Adipocyte (in vitro differentiated cells): Measurements from ENCODE around the gene NR4A1.

Source experiments
- DNase-seq: peaks from one replicate; pipeline ENCODE4 v3.0.0-alpha.2; 2015; ENCODE audit warnings: low read depth
- H3K27me3 ChIP-seq: replicated peaks from 2 replicates; pipeline ENCODE4 v1.7.0; 2013; ENCODE audit warnings: mild to moderate bottlenecking, low read length, moderate library complexity; ENCODE audit not compliant: control insufficient read depth, insufficient read depth
- H3K36me3 ChIP-seq: 2 replicates; pipeline ENCODE4 v1.7.0; 2013; ENCODE audit warnings: low read length, mild to moderate bottlenecking, moderate library complexity; ENCODE audit not compliant: control insufficient read depth, insufficient read depth, severe bottlenecking
- H3K4me1 ChIP-seq: 2 replicates; pipeline ENCODE4 v1.7.0; 2013; ENCODE audit warnings: mild to moderate bottlenecking, low read length, moderate library complexity; ENCODE audit not compliant: control insufficient read depth, insufficient read depth
- H3K4me3 ChIP-seq: 2 replicates; pipeline ENCODE4 v1.7.0; 2013; ENCODE audit warnings: mild to moderate bottlenecking, low read length, moderate library complexity
- H3K9ac ChIP-seq: 2 replicates; pipeline ENCODE4 v1.7.0; 2013; ENCODE audit warnings: mild to moderate bottlenecking, low read length, moderate library complexity
- H3K9me3 ChIP-seq: 2 replicates; pipeline ENCODE4 v1.7.0; 2013; ENCODE audit warnings: mild to moderate bottlenecking, low read length, moderate library complexity; ENCODE audit not compliant: control insufficient read depth

The NR4A1 gene

DNA sequence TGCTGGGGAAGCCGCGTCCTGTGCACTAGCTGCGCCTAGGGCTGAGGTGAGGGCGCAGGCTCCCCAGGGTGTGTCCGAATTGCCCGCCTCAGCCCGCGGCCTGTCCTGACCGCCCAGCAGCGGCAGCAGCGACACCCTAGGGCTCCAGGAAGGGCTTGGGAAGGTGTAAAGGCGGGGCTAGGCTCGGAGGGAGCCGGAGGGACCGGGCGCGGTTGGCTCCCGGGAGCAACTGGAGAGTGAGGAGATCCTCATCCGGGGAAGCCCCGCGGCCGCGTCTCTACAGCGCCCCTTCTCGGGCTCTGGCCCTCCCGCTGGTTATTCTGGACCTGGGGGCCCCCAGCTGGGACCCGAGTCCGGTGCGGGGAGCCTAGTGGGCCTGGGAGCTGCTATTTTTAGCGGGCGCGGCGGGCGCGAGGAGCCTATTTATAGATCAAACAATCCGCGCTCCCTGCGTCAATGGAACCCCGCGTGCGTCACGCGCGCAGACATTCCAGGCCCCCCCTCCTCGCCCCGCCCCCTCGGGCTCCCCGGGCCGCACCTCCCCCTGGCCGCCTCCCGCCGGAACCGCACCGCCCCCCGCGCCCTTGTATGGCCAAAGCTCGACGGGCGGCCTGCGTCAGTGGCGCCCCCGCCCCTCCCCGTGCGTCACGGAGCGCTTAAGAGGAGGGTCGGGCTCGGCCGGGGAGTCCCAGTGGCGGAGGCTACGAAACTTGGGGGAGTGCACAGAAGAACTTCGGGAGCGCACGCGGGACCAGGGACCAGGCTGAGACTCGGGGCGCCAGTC is at the start of gene NR4A1:
Gene NR4A1, plus strand, starts transcription at position 685 of the 784 bp plus-strand sequence. CDS start 2,887 bp downstream, outside the sequence.
- peak within 1 kb of the TSS; percentile 85 for H3K9ac ChIP-seq
- H3K36me3 ChIP-seq = no peaks in the 10 kb centered on the region
- peaks cover 21% of the 10 kb centered on the region for H3K4me1 ChIP-seq

DNA sequence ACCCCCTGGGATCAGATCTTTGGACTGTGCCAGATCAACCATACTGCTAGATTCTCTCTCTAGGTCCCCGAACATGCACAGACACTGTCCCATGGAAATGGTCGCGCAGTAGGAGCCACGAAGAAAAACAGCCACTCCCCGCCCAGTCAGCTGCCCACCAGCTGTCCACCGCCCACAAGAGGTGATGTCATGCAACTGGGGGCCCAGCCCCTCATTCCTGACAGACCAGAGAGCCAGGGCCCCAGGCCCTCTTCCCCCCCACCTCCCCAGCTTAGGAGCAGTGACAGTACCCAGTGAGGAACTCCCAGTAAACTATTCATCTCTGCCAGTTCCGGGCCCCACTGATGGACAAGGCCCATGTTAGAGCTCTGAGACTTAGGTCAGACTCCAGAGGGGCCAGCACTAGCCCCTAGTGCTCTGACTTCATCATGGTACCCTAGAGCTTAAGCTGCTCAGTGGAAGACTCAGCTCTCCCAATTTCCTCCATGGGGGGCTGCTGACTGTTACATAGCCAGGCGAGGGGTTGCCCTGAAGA is 48.2 kb upstream of the NR4A1 start:
- DNase-seq = no peak
- peaks cover 3% of the 10 kb centered on the region for H3K4me1 ChIP-seq
- no peaks in the 10 kb centered on the region for H3K9me3 ChIP-seq
- no peak overlapping the region for H3K9ac ChIP-seq
- H3K36me3 ChIP-seq = peaks cover 29% of the 10 kb centered on the region
- no peaks in the 10 kb centered on the region for H3K27me3 ChIP-seq
- no peak overlapping the region for H3K4me3 ChIP-seq

More for the DNA sequence above, at the start of gene NR4A1:
- Histone ChIP-seq H3K27me3 (no peaks in the 10 kb centered on the region), H3K9me3 (no peaks in the 10 kb centered on the region), H3K4me3 (peak within 1 kb of the TSS; percentile 81)
- peak; percentile 98 for DNase-seq

DNA sequence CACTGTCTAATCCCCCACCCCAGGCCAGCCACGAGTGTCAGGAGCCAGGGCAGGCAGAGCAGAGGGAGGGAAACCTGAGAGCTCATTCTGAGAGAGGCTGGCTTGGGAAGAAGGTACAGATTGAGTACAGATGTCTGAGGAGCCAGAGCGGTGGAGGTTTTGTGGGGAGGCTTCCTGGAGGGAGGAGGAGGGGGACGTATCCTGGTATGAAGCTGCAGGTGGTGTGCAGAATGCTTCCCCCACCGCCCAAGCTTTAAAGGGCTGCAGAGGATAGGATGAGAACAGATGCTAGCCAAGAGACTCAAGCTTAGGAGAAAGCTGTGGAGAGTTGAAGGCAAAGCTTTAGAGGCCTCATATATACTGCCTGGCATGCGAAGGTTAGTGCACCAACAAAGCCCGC is 47.7 kb upstream of the NR4A1 start:
- peaks cover 6% of the 10 kb centered on the region for H3K4me1 ChIP-seq
- no peaks in the 10 kb centered on the region for H3K27me3 ChIP-seq
- H3K36me3 ChIP-seq = peaks cover 25% of the 10 kb centered on the region
- no peak overlapping the region for H3K4me3 ChIP-seq
- no peaks in the 10 kb centered on the region for H3K9me3 ChIP-seq
- no peak overlapping the region for H3K9ac ChIP-seq
- DNase-seq = no peak

DNA sequence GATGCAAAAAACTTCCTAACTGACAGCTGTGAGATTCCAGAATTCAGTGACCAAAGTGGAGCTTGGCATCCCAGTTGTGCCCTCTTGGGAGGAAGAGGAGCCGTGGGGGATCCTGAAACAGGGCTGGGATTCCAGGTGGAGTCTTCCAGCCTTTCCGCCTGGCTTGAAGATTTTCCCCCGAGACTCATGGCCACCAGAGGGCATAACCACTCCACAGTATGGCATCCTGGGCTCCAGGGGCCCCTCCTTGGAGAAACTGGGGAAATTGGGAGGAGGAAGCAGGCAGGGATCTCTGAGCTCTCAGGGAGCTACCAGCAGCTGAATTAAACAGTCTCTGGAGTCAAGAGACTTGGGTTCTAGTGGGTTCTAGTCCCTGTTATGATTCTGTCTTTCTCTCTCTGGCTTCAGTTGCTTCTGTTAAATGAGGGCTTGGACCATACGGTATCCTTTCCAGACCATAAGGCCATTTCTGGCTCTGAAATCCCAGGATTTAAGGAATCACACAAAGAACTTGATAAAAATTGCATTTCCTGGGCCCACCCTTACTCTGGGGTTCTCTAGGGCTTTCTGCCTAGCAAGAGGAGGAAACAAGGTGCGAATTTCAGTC is 47.1 kb upstream of the NR4A1 start:
- Histone ChIP-seq H3K9me3 (no peaks in the 10 kb centered on the region), H3K9ac (no peak overlapping the region), H3K27me3 (no peaks in the 10 kb centered on the region), H3K36me3 (peaks cover 22% of the 10 kb centered on the region), H3K4me1 (peaks cover 11% of the 10 kb centered on the region), H3K4me3 (no peak overlapping the region)
- DNase-seq = peak; percentile 79

DNA sequence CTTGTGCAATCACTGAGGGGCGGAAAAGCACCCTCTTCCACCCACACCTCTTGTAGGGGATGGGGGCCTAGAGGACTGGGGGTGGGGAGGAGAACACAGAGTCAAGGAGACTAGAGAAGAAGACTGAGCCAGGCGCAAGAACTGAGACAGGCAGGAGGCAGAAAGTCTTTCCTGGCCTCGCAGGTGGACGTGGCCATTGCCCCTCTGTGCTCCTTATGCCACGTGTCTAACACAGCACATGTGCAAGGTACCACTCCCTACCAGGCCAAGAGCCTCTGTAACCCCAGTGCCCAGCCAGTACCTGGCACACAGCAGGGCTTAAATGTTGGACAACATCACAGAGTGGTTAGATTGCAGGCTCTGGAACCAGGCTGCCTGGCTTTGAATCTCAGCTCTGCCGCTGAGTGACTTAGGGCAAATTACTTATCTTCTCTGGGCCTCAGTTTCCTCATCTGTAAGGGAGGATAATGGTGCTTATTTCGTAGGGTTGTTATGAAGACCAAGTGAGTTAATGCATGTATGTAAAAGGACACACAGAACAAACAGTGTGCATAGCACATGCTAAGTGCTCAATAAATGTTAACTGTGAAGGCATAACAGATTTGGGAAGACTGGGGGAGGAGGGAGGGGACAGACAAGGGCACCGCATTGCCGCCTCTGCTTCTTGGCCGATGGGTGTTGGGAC is 45.9 kb upstream of the NR4A1 start:
- H3K4me3 ChIP-seq = no peak overlapping the region
- peaks cover 24% of the 10 kb centered on the region for H3K4me1 ChIP-seq
- H3K9me3 ChIP-seq = no peaks in the 10 kb centered on the region
- peaks cover 12% of the 10 kb centered on the region for H3K36me3 ChIP-seq
- H3K9ac ChIP-seq = no peak overlapping the region
- H3K27me3 ChIP-seq = no peaks in the 10 kb centered on the region
- no peak for DNase-seq

DNA sequence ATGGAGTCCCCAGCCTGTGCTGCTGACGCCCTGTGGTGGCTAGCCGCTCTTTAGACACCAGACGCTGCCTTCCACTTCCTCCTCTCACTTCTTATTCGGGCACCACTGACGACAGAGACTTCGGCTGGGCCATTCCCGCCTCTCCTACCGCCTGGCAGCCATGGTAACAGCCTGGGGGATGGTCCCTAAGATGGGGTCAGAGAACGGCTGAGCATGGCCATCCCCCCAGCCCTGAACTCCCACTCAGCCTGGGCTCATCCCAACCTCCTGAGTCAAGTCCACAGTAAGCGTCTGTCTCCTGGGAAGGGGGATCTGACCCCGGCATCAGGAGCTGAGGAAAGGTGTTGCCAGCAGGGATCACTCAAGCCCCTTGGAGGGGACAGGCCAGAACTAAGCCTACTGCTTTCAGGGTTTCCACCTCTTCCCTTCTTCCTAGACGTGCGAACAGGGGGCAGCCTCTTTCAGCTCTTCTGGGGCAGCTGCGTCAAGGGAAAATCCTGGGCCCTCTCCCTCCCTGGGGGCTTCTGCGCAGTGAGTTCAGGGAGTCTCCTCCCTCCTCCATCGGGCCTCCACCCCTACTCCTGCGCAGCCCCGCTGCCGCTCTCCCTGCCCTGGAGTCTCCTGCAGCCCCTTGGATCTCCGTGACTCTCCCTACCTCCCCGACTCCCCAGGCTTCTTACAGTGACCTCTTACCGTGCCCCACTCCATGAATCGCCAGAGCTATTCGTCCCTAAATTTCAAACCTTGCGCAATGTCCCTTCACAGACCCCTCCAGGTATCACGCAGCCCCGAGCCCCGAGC is 45.1 kb upstream of the NR4A1 start:
- H3K9me3 ChIP-seq = no peaks in the 10 kb centered on the region
- DNase-seq = no peak

DNA sequence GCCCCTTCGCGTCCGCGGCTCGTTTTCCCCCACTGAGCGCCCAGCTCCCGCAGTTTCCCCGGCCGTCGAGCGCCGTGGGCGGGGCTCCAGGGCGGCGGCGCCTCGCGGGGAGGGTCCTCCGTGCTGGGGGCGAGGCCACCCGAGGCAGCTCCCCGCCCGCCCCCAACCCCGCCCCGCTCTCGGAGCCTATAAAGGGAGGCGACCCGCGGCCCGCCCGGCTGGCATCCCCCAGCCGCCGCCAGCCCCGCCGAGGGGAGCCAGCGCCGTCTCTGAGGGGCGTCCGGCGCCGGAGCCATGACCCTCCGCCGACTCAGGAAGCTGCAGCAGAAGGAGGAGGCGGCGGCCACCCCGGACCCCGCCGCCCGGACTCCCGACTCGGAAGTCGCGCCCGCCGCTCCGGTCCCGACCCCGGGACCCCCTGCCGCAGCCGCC is 44.5 kb upstream of the NR4A1 start, which contains the start of gene TAMALIN:
Gene TAMALIN, plus strand, starts transcription at position 221 of the 432 bp plus-strand sequence. Its CDS starts 74 bp downstream, at position 295.
- Histone ChIP-seq H3K9me3 (no peaks in the 10 kb centered on the region), H3K9ac (peak within 1 kb of the TSS; percentile 84), H3K27me3 (no peaks in the 10 kb centered on the region), H3K36me3 (peaks cover 8% of the 10 kb centered on the region), H3K4me3 (peak within 1 kb of the TSS; percentile 83), H3K4me1 (peaks cover 33% of the 10 kb centered on the region)
- peak; percentile 83 for DNase-seq

More for the DNA sequence above, 45.1 kb upstream of the NR4A1 start:
- Histone ChIP-seq H3K27me3 (no peaks in the 10 kb centered on the region), H3K4me1 (peaks cover 31% of the 10 kb centered on the region), H3K9ac (peak overlapping the region; percentile 54), H3K36me3 (peaks cover 8% of the 10 kb centered on the region), H3K4me3 (peak overlapping the region; percentile 52)

DNA sequence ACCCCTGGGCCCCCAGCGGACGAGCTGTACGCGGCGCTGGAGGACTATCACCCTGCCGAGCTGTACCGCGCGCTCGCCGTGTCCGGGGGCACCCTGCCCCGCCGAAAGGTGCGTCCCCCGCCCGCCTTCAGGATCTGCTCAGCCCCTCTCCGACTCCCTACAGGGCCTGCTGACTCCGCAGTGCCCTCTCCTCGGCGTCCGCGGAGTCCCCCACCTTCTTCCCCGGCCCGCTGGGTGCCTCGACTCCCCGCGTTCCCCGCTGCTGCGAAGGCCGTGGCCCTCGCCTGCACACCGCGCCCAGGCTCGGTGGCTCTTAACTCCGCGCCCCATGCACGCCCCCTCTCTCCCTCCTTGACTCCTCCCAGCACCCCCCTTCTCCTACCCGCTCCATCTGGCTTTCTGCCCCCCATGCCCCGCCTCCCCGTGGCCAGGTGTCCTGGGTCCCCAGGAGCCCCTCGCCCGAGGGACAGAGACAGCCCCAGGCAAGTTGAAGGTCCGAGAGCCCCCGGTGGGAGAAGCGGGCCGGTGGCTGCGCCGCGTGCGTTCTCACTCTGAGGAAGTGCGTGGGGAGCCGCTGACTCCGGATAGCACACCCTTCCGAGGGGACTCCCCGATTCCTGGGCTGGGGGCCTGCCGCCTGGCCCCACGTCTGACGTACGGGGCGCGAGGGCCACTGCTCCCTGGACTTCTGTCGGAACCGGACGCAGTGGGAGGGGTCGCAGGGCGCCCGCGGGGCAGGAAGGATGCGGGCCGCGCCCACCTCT is 43.9 kb upstream of the NR4A1 start:
- no peaks in the 10 kb centered on the region for H3K27me3 ChIP-seq
- H3K36me3 ChIP-seq = peaks cover 7% of the 10 kb centered on the region
- peak overlapping the region; percentile 83 for H3K4me3 ChIP-seq
- peak; percentile 32 for DNase-seq
- H3K9ac ChIP-seq = peak overlapping the region; percentile 84
- H3K4me1 ChIP-seq = peaks cover 33% of the 10 kb centered on the region
- no peaks in the 10 kb centered on the region for H3K9me3 ChIP-seq

DNA sequence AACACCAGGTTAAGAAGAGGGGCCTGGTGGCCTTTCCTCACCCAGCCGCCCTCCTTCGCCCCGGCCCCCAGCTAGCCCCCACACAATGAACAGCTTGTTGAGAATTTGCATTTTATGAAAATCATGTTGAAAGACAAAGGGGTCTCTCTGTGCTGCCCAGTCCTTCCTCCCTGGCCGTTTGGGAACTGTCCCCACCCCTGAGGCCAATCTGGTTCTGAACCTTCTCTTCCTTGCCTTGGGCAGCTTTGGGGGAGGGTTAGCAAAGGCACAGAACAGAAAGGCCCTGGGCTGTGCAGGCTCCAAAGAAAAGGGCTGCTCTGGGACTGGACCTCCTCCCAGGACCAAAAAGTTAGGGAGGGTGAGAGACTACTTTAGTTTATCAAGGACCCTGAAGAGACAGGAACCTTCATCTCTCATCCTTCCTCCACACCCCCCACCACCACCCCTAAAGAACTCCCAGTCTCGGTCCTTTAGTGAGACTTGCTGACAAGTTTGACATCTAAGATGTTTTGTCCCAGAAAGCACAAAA is 43.2 kb upstream of the NR4A1 start:
- Histone ChIP-seq H3K9ac (peak overlapping the region; percentile 84), H3K9me3 (no peaks in the 10 kb centered on the region), H3K36me3 (peaks cover under 1% of the 10 kb centered on the region), H3K4me3 (peak overlapping the region; percentile 83), H3K27me3 (no peaks in the 10 kb centered on the region), H3K4me1 (peaks cover 33% of the 10 kb centered on the region)
- no peak for DNase-seq
